GM19452 (cell line): ENCODE results near the gene EDA.

ENCODE experiments used
- ATAC-seq: cut with Tn5 transposase; IDR thresholded peaks from one replicate; pipeline ENCODE4 v1.9.1; 2021; ENCODE audit not compliant: unreplicated experiment

The EDA gene

GRCh38 chrX:70022616-70023015, 406.7 kb downstream of the EDA start:
- ATAC-seq = no peak

GRCh38 chrX:70025464-70025863, 409.6 kb downstream of the EDA start:
- ATAC-seq = no peak

- ATAC-seq = no peak
Measured at GRCh38 chrX:70026112-70026850, 410.4 kb downstream of the EDA start.

- no peak for ATAC-seq
Measured at GRCh38 chrX:70026851-70027200, 410.9 kb downstream of the EDA start.

GRCh38 chrX:70029863-70030262, 413.9 kb downstream of the EDA start:
- no peak for ATAC-seq

GRCh38 chrX:70030301-70030767, 414.4 kb downstream of the EDA start:
- peak; percentile 63 for ATAC-seq

- no peak for ATAC-seq
Measured at GRCh38 chrX:70032792-70033191, 416.9 kb downstream of the EDA start.

- ATAC-seq = peak; percentile 55
Measured at GRCh38 chrX:70033348-70034051, 417.6 kb downstream of the EDA start.

- no peak for ATAC-seq
Measured at GRCh38 chrX:70034646-70035045, 418.7 kb downstream of the EDA start.

- ATAC-seq = no peak
Measured at GRCh38 chrX:70038515-70038914, 422.6 kb downstream of the EDA start.

- no peak for ATAC-seq
Measured at GRCh38 chrX:70038951-70039350, 423.0 kb downstream of the EDA start.

GRCh38 chrX:70039758-70040157, 423.8 kb downstream of the EDA start:
- ATAC-seq = no peak

- ATAC-seq = no peak
Measured at GRCh38 chrX:70041993-70042392, 426.1 kb downstream of the EDA start.

- ATAC-seq = no peak
Measured at GRCh38 chrX:70042399-70043371, 426.8 kb downstream of the EDA start.

- no peak for ATAC-seq
Measured at GRCh38 chrX:70043685-70044084, 427.8 kb downstream of the EDA start.

GRCh38 chrX:70044541-70045245, 428.8 kb downstream of the EDA start:
- ATAC-seq = no peak

- ATAC-seq = no peak
Measured at GRCh38 chrX:70046978-70047377, 431.1 kb downstream of the EDA start.

- no peak for ATAC-seq
Measured at GRCh38 chrX:70049406-70049805, 433.5 kb downstream of the EDA start.

- no peak for ATAC-seq
Measured at GRCh38 chrX:70049925-70050324, 434.0 kb downstream of the EDA start, which contains the start of gene AWAT2. Gene AWAT2, minus strand, starts transcription at chrX:70049938. Its CDS starts 6 bp downstream, at chrX:70049932.

GRCh38 chrX:70052895-70053615, 437.1 kb downstream of the EDA start:
- no peak for ATAC-seq
